CD8-positive, alpha-beta memory T cell (primary cell): Measurements from ENCODE around the gene ZDHHC4. TPM values are rescaled to one million over a fixed set of nuclear protein-coding genes. Genes with fewer than 3 reads are reported as not detected.
A peak's percentile ranks its signal among the peaks of the same experiment; 100 is the strongest.

Source experiments
- CTCF ChIA-PET: fragments of 350-600 bp; sonication (Branson Sonifier 250); formaldehyde crosslinking; loops from one replicate; lab custom pipeline; 2021; ENCODE audit warnings: antibody characterized with exemption; lab: Charles Lee
- POLR2A ChIA-PET: fragments of 350-600 bp; sonication (Branson Sonifier 250); formaldehyde crosslinking; loops from one replicate; lab custom pipeline; 2021; ENCODE audit warnings: antibody characterized with exemption; lab: Charles Lee
- DNase-seq, 5 donors: peaks; one replicate each; pipeline versions ENCODE4 v3.0.0 to v3.0.0-alpha.2; 2020 to 2022; ENCODE audit warnings: mixed read lengths in 1 of 5
- H3K27ac ChIP-seq: one replicate; pipeline ENCODE4 v1.7.0; 2013; ENCODE audit warnings: low read depth, mild to moderate bottlenecking, low read length, moderate library complexity
- H3K27me3 ChIP-seq: 2 replicates; pipeline ENCODE4 v1.7.0; 2013; ENCODE audit warnings: low read length, mild to moderate bottlenecking; ENCODE audit not compliant: insufficient read depth, poor library complexity, severe bottlenecking
- H3K36me3 ChIP-seq: 2 replicates; pipeline ENCODE4 v1.7.0; 2013; ENCODE audit warnings: mild to moderate bottlenecking, low read length, moderate library complexity; ENCODE audit not compliant: insufficient read depth
- H3K4me1 ChIP-seq: 2 replicates; pipeline ENCODE4 v1.7.0; 2013; ENCODE audit warnings: mild to moderate bottlenecking, low read length, moderate library complexity; ENCODE audit not compliant: insufficient read depth
- H3K4me3 ChIP-seq: 2 replicates; pipeline ENCODE4 v1.7.0; 2013; ENCODE audit warnings: mild to moderate bottlenecking, low read length
- H3K9me3 ChIP-seq: 2 replicates; pipeline ENCODE4 v1.7.0; 2013; ENCODE audit warnings: mild to moderate bottlenecking, low read length
- H3K27ac Mint-ChIP-seq, 8 donors: one replicate each; pipeline ENCODE4 v1.8.0; 2020 to 2021; ENCODE audit warnings: mixed read lengths in 8 of 8, mild to moderate bottlenecking in 6 of 8, inconsistent platforms in 3 of 8, moderate library complexity in 3 of 8
- H3K27me3 Mint-ChIP-seq, 2 donors: one replicate each; pipeline ENCODE4 v1.8.0; 2020 to 2021; ENCODE audit warnings: mixed read lengths in 2 of 2, mild to moderate bottlenecking in 1 of 2, moderate library complexity in 1 of 2
- H3K36me3 Mint-ChIP-seq, 3 donors: one replicate each; pipeline ENCODE4 v1.8.0; 2020 to 2021; ENCODE audit warnings: mixed read lengths in 3 of 3, inconsistent platforms in 1 of 3, mild to moderate bottlenecking in 1 of 3
- H3K4me1 Mint-ChIP-seq, 3 donors: one replicate each; pipeline ENCODE4 v1.8.0; 2020 to 2021; ENCODE audit warnings: mixed read lengths in 3 of 3, inconsistent platforms in 1 of 3, mild to moderate bottlenecking in 1 of 3
- H3K4me3 Mint-ChIP-seq, 7 donors: one replicate each; pipeline ENCODE4 v1.8.0; 2020 to 2021; ENCODE audit warnings: mixed read lengths in 7 of 7, mild to moderate bottlenecking in 6 of 7, moderate library complexity in 4 of 7, inconsistent platforms in 2 of 7
- H3K9me3 Mint-ChIP-seq, 5 donors: one replicate each; pipeline ENCODE4 v1.8.0; 2020 to 2022; ENCODE audit warnings: mixed read lengths in 5 of 5, mild to moderate bottlenecking in 3 of 5, moderate library complexity in 2 of 5, inconsistent platforms in 1 of 5
- polyA plus RNA-seq: library from polyadenylated mRNA; unstranded; fragments of 300-500 nt; fragmentation: Illumina TruSeq; gene quantifications from one replicate; pipeline ENCODE4 v1.2.3, GENCODE V29; 2021
- total RNA-seq, 2 experiments: library from RNA; stranded (reverse); gene quantifications; one replicate each; pipeline ENCODE4 v1.2.3, GENCODE V29; 2021

The ZDHHC4 gene
- total and polyA plus RNA-seq, 3 experiments from 2014 or later: 31.6 to 57.6 (median 34.9) TPM

DNA sequence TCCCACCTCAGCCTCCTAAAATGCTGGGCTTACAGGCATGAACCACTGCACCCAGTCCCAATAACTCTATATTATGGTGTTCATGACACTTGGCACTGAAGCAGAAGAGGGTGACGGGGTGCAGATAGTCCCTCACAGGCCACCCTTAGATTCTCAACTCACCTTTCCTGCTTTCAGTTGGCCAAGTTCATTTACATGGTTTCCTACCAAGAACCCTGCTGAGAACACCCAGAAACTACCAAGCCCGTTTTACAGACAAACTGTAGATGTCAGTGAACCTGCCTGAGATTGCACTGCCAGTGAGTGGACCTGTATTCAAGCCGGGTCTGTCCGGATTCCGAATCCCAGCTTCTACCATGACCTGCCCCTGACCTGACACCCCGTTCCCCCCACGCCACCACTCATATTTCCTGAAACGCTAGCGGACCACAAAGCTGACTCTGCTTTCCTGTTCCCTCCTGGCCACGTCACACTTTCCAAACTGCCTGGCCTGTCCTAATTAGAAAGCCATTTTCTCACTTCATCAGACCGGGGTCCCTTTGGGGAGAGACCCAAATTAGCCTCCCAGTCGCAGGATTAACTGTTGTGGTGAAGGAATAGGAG lies 43.3 kb upstream of the ZDHHC4 start:
- H3K27me3 Mint-ChIP-seq: peaks cover 23 to 34% of the 10 kb centered on the region in 2 donors
- Histone ChIP-seq H3K4me1 (peaks cover 5% of the 10 kb centered on the region), H3K9me3 (no peaks in the 10 kb centered on the region), H3K27me3 (no peaks in the 10 kb centered on the region), H3K36me3 (no peaks in the 10 kb centered on the region), H3K4me3 (no peak overlapping the region), H3K27ac (no peak overlapping the region)
- no peak for DNase-seq
- no peaks in the 10 kb centered on the region for H3K36me3 Mint-ChIP-seq
- peaks cover 8 to 16% (median 10%) of the 10 kb centered on the region in 3 donors for H3K4me1 Mint-ChIP-seq
- H3K9me3 Mint-ChIP-seq: no peaks in the 10 kb centered on the region
- H3K27ac Mint-ChIP-seq: peak overlapping the region in 3 of 8 donors; percentile 4 to 84 (median 61)
- ChIA-PET POLR2A (interaction anchor here (0.7 kb wide), 1 partner anchor 25 kb away, joined by 5 read pairs; no protein-coding TSS in a partner anchor), CTCF (interaction anchor here (1.0 kb wide), 1 partner anchor 18 kb away, joined by 4 read pairs; no protein-coding TSS in a partner anchor)
- peak overlapping the region in 4 of 7 donors; percentile 1 to 76 (median 24) for H3K4me3 Mint-ChIP-seq

GRCh38 chr7:6536262-6537260 lies 40.7 kb upstream of the ZDHHC4 start:
- Mint-ChIP-seq H3K36me3 (no peaks in the 10 kb centered on the region), H3K4me3 (peak overlapping the region in 1 of 7 donors; percentile 48), H3K4me1 (peaks cover 6 to 9% (median 6%) of the 10 kb centered on the region in 3 donors), H3K27ac (peak overlapping the region in 1 of 8 donors; percentile 58), H3K27me3 (peaks cover 20 to 38% of the 10 kb centered on the region in 2 donors), H3K9me3 (no peaks in the 10 kb centered on the region)
- Histone ChIP-seq H3K4me1 (no peaks in the 10 kb centered on the region), H3K27ac (no peak overlapping the region), H3K4me3 (no peak overlapping the region), H3K36me3 (no peaks in the 10 kb centered on the region), H3K27me3 (no peaks in the 10 kb centered on the region), H3K9me3 (no peaks in the 10 kb centered on the region)
- DNase-seq: peak in 1 of 5 donors; percentile 21
- POLR2A ChIA-PET: no interaction called here
- CTCF ChIA-PET: interaction anchor here (1.0 kb wide), 1 partner anchor 17 kb away, joined by 4 read pairs; no protein-coding TSS in a partner anchor

GRCh38 chr7:6542368-6542767 lies 34.9 kb upstream of the ZDHHC4 start:
- H3K4me3 Mint-ChIP-seq: no peak overlapping the region
- Histone ChIP-seq H3K4me1 (no peaks in the 10 kb centered on the region), H3K4me3 (no peak overlapping the region), H3K9me3 (no peaks in the 10 kb centered on the region), H3K36me3 (no peaks in the 10 kb centered on the region), H3K27me3 (no peaks in the 10 kb centered on the region), H3K27ac (no peak overlapping the region)
- H3K27ac Mint-ChIP-seq: no peak overlapping the region
- ChIA-PET POLR2A (no interaction called here), CTCF (no interaction called here)
- H3K9me3 Mint-ChIP-seq: no peaks in the 10 kb centered on the region
- no peaks in the 10 kb centered on the region for H3K4me1 Mint-ChIP-seq
- peaks cover 14 to 32% of the 10 kb centered on the region in 2 donors for H3K27me3 Mint-ChIP-seq
- H3K36me3 Mint-ChIP-seq: no peaks in the 10 kb centered on the region
- no peak for DNase-seq

DNA sequence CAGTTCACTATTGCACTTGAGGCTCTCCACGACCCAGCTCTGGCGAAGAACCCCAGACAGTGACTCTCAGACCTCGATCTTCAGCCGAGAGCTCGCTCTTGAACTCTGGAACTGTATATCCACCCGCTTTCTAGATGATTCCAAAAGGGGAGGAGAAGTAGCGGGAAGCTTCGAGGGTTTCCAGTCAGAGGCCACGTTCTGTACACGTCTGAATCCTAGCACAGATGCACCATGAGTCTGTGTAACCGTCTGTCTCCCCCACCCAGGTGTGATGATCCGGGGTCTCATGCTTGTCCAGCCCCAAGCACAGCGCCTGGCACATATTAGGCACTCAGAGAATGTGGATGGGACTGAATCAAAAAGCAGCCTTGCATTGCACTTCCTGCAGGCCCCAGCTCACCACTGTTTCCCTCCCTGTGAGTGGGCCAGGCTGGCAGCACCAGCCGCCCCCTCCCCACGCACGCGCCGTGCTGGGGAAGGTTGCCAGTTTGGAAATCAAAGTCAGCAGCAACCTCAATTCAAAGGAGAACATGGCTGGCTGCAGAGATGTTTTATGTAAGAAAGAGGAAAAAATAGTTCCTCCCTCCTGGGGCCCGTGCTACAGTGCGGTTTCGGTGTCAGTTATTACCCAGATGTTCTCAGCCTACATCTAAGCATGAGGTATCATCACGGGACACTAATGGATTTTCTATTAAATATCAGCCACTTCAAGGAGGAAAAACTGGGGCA lies 31.7 kb upstream of the ZDHHC4 start:
- Histone ChIP-seq H3K36me3 (no peaks in the 10 kb centered on the region), H3K27me3 (no peaks in the 10 kb centered on the region), H3K4me3 (no peak overlapping the region), H3K27ac (no peak overlapping the region), H3K4me1 (no peaks in the 10 kb centered on the region), H3K9me3 (no peaks in the 10 kb centered on the region)
- CTCF ChIA-PET: interaction anchor here (1.1 kb wide), 1 partner anchor 9 kb away, joined by 3 read pairs; no protein-coding TSS in a partner anchor
- no peak overlapping the region for H3K4me3 Mint-ChIP-seq
- no peaks in the 10 kb centered on the region for H3K9me3 Mint-ChIP-seq
- no peaks in the 10 kb centered on the region for H3K4me1 Mint-ChIP-seq
- DNase-seq: peak in 1 of 5 donors; percentile 63
- POLR2A ChIA-PET: no interaction called here
- no peak overlapping the region for H3K27ac Mint-ChIP-seq
- H3K36me3 Mint-ChIP-seq: no peaks in the 10 kb centered on the region
- peaks cover 3 to 16% of the 10 kb centered on the region in 2 donors for H3K27me3 Mint-ChIP-seq

DNA sequence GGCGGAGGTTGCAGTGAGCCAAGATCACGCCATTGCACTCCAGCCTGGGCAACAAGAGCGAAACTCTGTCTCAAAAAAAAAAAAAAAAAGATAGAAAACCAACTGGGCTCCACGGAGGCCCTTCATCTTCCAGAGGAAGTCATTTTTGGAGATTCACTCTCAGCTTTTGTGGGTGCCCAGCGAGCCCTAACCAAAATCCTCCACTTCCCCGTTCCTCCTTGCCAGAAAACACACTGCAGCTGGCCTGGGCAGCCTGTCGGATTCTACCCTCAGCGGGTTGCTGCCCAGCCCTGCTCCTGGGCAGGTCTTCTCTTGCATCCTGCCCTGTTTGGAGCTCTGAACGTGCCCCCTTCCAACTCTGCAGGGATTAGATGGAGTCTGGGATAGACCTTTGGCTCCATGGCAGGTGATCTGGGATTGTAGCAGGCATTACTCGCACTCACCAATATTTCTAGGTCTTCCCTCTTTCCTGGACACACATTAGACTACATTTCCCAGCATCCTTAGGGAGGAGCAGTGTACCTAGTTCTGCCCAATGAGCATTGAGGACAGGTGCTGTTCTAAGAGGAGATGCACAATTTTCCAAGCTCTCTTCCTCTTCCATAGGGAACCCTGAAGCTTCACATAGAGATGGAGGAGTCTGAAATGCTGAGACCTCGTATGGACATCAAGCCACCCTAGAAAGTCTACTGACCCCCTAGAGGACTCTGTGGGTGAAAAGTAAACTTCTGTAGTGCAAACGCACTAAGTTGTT lies 30.6 kb upstream of the ZDHHC4 start:
- peak overlapping the region in 1 of 8 donors; percentile 47 for H3K27ac Mint-ChIP-seq
- H3K36me3 Mint-ChIP-seq: no peaks in the 10 kb centered on the region
- no peaks in the 10 kb centered on the region for H3K27me3 ChIP-seq
- ChIA-PET POLR2A (no interaction called here), CTCF (interaction anchor here (1.3 to 2.2 kb wide), 2 partner anchors 14 to 31 kb away, joined by 3 to 7 read pairs; no protein-coding TSS in a partner anchor)
- no peak for DNase-seq
- no peak overlapping the region for H3K27ac ChIP-seq
- H3K4me1 Mint-ChIP-seq: no peaks in the 10 kb centered on the region
- no peak overlapping the region for H3K4me3 Mint-ChIP-seq
- H3K9me3 Mint-ChIP-seq: no peaks in the 10 kb centered on the region
- no peaks in the 10 kb centered on the region for H3K4me1 ChIP-seq
- H3K4me3 ChIP-seq: no peak overlapping the region
- peaks cover 3 to 8% of the 10 kb centered on the region in 2 donors for H3K27me3 Mint-ChIP-seq
- H3K36me3 ChIP-seq: no peaks in the 10 kb centered on the region
- no peaks in the 10 kb centered on the region for H3K9me3 ChIP-seq

- Mint-ChIP-seq H3K4me3 (no peak overlapping the region), H3K27ac (peak overlapping the region in 2 of 8 donors; percentile 37 to 47), H3K27me3 (peaks cover 3 to 8% of the 10 kb centered on the region in 2 donors), H3K9me3 (no peaks in the 10 kb centered on the region), H3K36me3 (no peaks in the 10 kb centered on the region), H3K4me1 (no peaks in the 10 kb centered on the region)
- Histone ChIP-seq H3K27ac (no peak overlapping the region), H3K36me3 (no peaks in the 10 kb centered on the region), H3K9me3 (no peaks in the 10 kb centered on the region), H3K4me3 (no peak overlapping the region), H3K4me1 (no peaks in the 10 kb centered on the region), H3K27me3 (no peaks in the 10 kb centered on the region)
- CTCF ChIA-PET: interaction anchor here (0.6 to 2.2 kb wide), 3 partner anchors 11 to 32 kb away, joined by 3 to 7 read pairs (median 3); no protein-coding TSS in a partner anchor
- POLR2A ChIA-PET: no interaction called here
- DNase-seq: no peak
These were observed 29.9 kb upstream of the ZDHHC4 start for GRCh38 chr7:6547400-6547799.

- no peaks in the 10 kb centered on the region for H3K36me3 ChIP-seq
- peak within 1 kb of the TSS in 1 of 7 donors; percentile 3 for H3K4me3 Mint-ChIP-seq
- H3K4me3 ChIP-seq: no peak within 1 kb of the TSS
These were observed 26.2 kb upstream of the ZDHHC4 start, which contains the start of gene GRID2IP for GRCh38 chr7:6551016-6551511. Gene GRID2IP (minus strand): TSS chr7:6551461. CDS start chr7:6551436, 25 bp downstream.

More at GRCh38 chr7:6551016-6551511, 26.2 kb upstream of the ZDHHC4 start, which contains the start of gene GRID2IP:
- Histone ChIP-seq H3K27ac (no peak within 1 kb of the TSS), H3K9me3 (no peaks in the 10 kb centered on the region), H3K4me1 (no peaks in the 10 kb centered on the region), H3K27me3 (no peaks in the 10 kb centered on the region)
- H3K36me3 Mint-ChIP-seq: no peaks in the 10 kb centered on the region
- no peaks in the 10 kb centered on the region for H3K9me3 Mint-ChIP-seq
- CTCF ChIA-PET: no interaction called here
- no peak within 1 kb of the TSS for H3K27ac Mint-ChIP-seq
- POLR2A ChIA-PET: no interaction called here
- no peak for DNase-seq
- H3K4me1 Mint-ChIP-seq: peaks cover 2 to 7% (median 5%) of the 10 kb centered on the region in 3 donors
- H3K27me3 Mint-ChIP-seq: peaks cover 2 to 4% of the 10 kb centered on the region in 2 donors
